ENCODE data around the gene VDAC1.

The VDAC1 gene

GRCh38 chr5:134004626-134005416 lies at the start of gene VDAC1:
TSS of gene VDAC1 (minus strand) at chr5:134004975. CDS start at chr5:133993012, 11,963 bp downstream.
- H2AFZ ChIP-seq (ENCODE audit: low read depth): peak within 1 kb of the TSS; percentile 89
- H3K27me3 ChIP-seq (ENCODE audit: insufficient read depth, low read depth): no peaks in the 10 kb centered on the region
- peaks cover 32% of the 10 kb centered on the region for H3K4me1 ChIP-seq (ENCODE audit: low read depth, poor library complexity, severe bottlenecking)
- H4K20me1 ChIP-seq (ENCODE audit: insufficient read depth): peaks cover 15% of the 10 kb centered on the region
- H3K4me2 ChIP-seq: peak within 1 kb of the TSS; percentile 78
- no peak for TF ChIP-seq CTCF (conservative IDR thresholded peaks at IDR 0.05; ENCODE audit: low read depth, low read length)
- peaks cover 46% of the 10 kb centered on the region for H3K79me2 ChIP-seq (ENCODE audit: insufficient read depth, low read depth)
- H3K9ac ChIP-seq: peak within 1 kb of the TSS; percentile 97
- peak within 1 kb of the TSS; percentile 97 for H3K27ac ChIP-seq
- no peaks in the 10 kb centered on the region for H3K36me3 ChIP-seq (ENCODE audit: insufficient read depth)
- no peak within 1 kb of the TSS for H3K4me3 ChIP-seq (IDR thresholded peaks at IDR 0.05; ENCODE audit: insufficient read depth, low read depth, low read length)

- no peak overlapping the region for H3K27ac ChIP-seq
- no peak overlapping the region for H3K4me2 ChIP-seq
- TF ChIP-seq CTCF (conservative IDR thresholded peaks at IDR 0.05; ENCODE audit: low read depth, low read length): no peak
- H3K4me1 ChIP-seq (ENCODE audit: low read depth, poor library complexity, severe bottlenecking): no peaks in the 10 kb centered on the region
- H3K4me3 ChIP-seq (IDR thresholded peaks at IDR 0.05; ENCODE audit: insufficient read depth, low read depth, low read length): no peak overlapping the region
- no peaks in the 10 kb centered on the region for H3K27me3 ChIP-seq (ENCODE audit: insufficient read depth, low read depth)
- H3K9ac ChIP-seq: no peak overlapping the region
- H3K36me3 ChIP-seq (ENCODE audit: insufficient read depth): no peaks in the 10 kb centered on the region
- no peak overlapping the region for H2AFZ ChIP-seq (ENCODE audit: low read depth)
- H3K79me2 ChIP-seq (ENCODE audit: insufficient read depth, low read depth): no peaks in the 10 kb centered on the region
- H4K20me1 ChIP-seq (ENCODE audit: insufficient read depth): no peaks in the 10 kb centered on the region
These were observed 49.1 kb upstream of the VDAC1 start for GRCh38 chr5:134053840-134054338.

GRCh38 chr5:134053314-134053839 lies 48.6 kb upstream of the VDAC1 start:
- Histone ChIP-seq H4K20me1 (ENCODE audit: insufficient read depth) (no peaks in the 10 kb centered on the region), H3K4me3 (IDR thresholded peaks at IDR 0.05; ENCODE audit: insufficient read depth, low read depth, low read length) (no peak overlapping the region), H3K9ac (no peak overlapping the region), H3K4me2 (no peak overlapping the region), H3K27ac (no peak overlapping the region), H3K79me2 (ENCODE audit: insufficient read depth, low read depth) (no peaks in the 10 kb centered on the region), H3K4me1 (ENCODE audit: low read depth, poor library complexity, severe bottlenecking) (no peaks in the 10 kb centered on the region), H3K27me3 (ENCODE audit: insufficient read depth, low read depth) (no peaks in the 10 kb centered on the region), H3K36me3 (ENCODE audit: insufficient read depth) (no peaks in the 10 kb centered on the region), H2AFZ (ENCODE audit: low read depth) (no peak overlapping the region)
- no peak for TF ChIP-seq CTCF (conservative IDR thresholded peaks at IDR 0.05; ENCODE audit: low read depth, low read length)

- H3K4me1 ChIP-seq (ENCODE audit: low read depth, poor library complexity, severe bottlenecking): no peaks in the 10 kb centered on the region
- no peak overlapping the region for H3K4me2 ChIP-seq
- H3K4me3 ChIP-seq (IDR thresholded peaks at IDR 0.05; ENCODE audit: insufficient read depth, low read depth, low read length): no peak overlapping the region
- H3K9ac ChIP-seq: no peak overlapping the region
- TF ChIP-seq CTCF (conservative IDR thresholded peaks at IDR 0.05; ENCODE audit: low read depth, low read length): no peak
- H2AFZ ChIP-seq (ENCODE audit: low read depth): no peak overlapping the region
- no peaks in the 10 kb centered on the region for H3K36me3 ChIP-seq (ENCODE audit: insufficient read depth)
- no peak overlapping the region for H3K27ac ChIP-seq
- no peaks in the 10 kb centered on the region for H3K27me3 ChIP-seq (ENCODE audit: insufficient read depth, low read depth)
- H4K20me1 ChIP-seq (ENCODE audit: insufficient read depth): no peaks in the 10 kb centered on the region
- no peaks in the 10 kb centered on the region for H3K79me2 ChIP-seq (ENCODE audit: insufficient read depth, low read depth)
These were observed 46.5 kb upstream of the VDAC1 start for GRCh38 chr5:134051305-134051704.

All from KMS-11 (cell line).